GM13977 (cell line): ENCODE results near the gene KRT12.

ENCODE experiments used
- DNase-seq: peaks from one replicate; pipeline ENCODE4 v3.0.0; 2012; ENCODE audit warnings: low spot score
- CTCF ChIP-seq: IDR thresholded peaks from 2 replicates; pipeline ENCODE4 v1.5.1; 2012; ENCODE audit warnings: mild to moderate bottlenecking, control low read depth; ENCODE audit not compliant: insufficient read depth; ENCODE audit errors: extremely low read depth, missing control alignments
- in situ Hi-C: fragments of 300-500 bp; cut with MboI; formaldehyde crosslinking; loops from one replicate; pipeline ENCODE4 v1.12.0; 2022; ENCODE audit warnings: low sequenced_read_pairs, low pct_unique_long_range_greater_than_20kb, mixed read lengths, inconsistent platforms; ENCODE audit not compliant: unreplicated experiment

KRT12 gene

GRCh38 chr17:40873801-40874200 lies 6.8 kb upstream of the KRT12 start:
- DNase-seq: no peak
- TF ChIP-seq CTCF: no peak
- in situ Hi-C loops: no loop called here

- no peak for DNase-seq
- TF ChIP-seq CTCF: no peak
- in situ Hi-C loops: no loop called here
Measured at GRCh38 chr17:40873255-40873654, 6.2 kb upstream of the KRT12 start.

- DNase-seq: no peak
- in situ Hi-C loops: no loop called here
- no peak for TF ChIP-seq CTCF
Measured at GRCh38 chr17:40872416-40872815, 5.4 kb upstream of the KRT12 start.

- TF ChIP-seq CTCF: no peak
- DNase-seq: no peak
- in situ Hi-C loops: no loop called here
Measured at GRCh38 chr17:40871316-40871715, 4.3 kb upstream of the KRT12 start.

- in situ Hi-C loops: no loop called here
- TF ChIP-seq CTCF: no peak
- no peak for DNase-seq
Measured at GRCh38 chr17:40870136-40870535, 3.1 kb upstream of the KRT12 start.

GRCh38 chr17:40864661-40865390 lies 2.2 kb downstream of the KRT12 start:
- no peak for DNase-seq
- in situ Hi-C loops: no loop called here
- TF ChIP-seq CTCF: no peak
